ENCODE measurements around the gene OR5L1. TPM values are rescaled to one million over a fixed set of nuclear protein-coding genes. Genes with fewer than 3 reads are reported as not detected.

The OR5L1 gene
- total RNA-seq, 4 donors from 2014 or later, result not detected

DNA sequence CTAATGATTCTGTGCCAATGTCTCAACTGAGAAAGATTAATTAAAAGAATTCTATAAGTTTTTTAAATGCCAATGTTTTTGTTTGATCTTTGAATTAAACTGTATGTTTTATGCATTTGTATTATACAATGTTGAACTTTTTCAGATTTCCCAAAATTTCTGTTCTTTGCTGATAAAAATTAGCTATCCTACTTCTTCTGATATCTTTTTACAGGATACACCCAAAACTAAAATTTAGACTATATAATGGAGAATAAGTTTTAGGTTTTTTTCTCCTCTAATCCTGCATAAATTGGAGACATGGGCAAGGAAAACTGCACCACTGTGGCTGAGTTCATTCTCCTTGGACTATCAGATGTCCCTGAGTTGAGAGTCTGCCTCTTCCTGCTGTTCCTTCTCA is 15.8 kb downstream of the OR5L1 start, which contains the start of gene OR5L2:
OR5L2 (plus strand) TSS at position 301 of the 400 bp plus-strand sequence; CDS start at position 301, 0 bp downstream.
- TF ChIP-seq, protein P1, sequence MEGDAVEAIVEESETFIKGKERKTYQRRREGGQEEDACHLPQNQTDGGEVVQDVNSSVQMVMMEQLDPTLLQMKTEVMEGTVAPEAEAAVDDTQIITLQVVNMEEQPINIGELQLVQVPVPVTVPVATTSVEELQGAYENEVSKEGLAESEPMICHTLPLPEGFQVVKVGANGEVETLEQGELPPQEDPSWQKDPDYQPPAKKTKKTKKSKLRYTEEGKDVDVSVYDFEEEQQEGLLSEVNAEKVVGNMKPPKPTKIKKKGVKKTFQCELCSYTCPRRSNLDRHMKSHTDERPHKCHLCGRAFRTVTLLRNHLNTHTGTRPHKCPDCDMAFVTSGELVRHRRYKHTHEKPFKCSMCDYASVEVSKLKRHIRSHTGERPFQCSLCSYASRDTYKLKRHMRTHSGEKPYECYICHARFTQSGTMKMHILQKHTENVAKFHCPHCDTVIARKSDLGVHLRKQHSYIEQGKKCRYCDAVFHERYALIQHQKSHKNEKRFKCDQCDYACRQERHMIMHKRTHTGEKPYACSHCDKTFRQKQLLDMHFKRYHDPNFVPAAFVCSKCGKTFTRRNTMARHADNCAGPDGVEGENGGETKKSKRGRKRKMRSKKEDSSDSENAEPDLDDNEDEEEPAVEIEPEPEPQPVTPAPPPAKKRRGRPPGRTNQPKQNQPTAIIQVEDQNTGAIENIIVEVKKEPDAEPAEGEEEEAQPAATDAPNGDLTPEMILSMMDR (IDR thresholded peaks at IDR 0.05), result no peak
- DNase-seq (ENCODE audit: low spot score) (no peak), ATAC-seq (ENCODE audit: low FRiP score) (no peak)

GRCh38 chr11:55838452-55838851 is 27.3 kb downstream of the OR5L1 start, which contains the start of gene OR5D16:
OR5D16 (plus strand) TSS chr11:55838752; CDS start chr11:55838752, 0 bp downstream.
- TF ChIP-seq, protein P1 (IDR thresholded peaks at IDR 0.05), result no peak
- DNase-seq (ENCODE audit: low spot score) (no peak), ATAC-seq (ENCODE audit: low FRiP score) (no peak)

DNA sequence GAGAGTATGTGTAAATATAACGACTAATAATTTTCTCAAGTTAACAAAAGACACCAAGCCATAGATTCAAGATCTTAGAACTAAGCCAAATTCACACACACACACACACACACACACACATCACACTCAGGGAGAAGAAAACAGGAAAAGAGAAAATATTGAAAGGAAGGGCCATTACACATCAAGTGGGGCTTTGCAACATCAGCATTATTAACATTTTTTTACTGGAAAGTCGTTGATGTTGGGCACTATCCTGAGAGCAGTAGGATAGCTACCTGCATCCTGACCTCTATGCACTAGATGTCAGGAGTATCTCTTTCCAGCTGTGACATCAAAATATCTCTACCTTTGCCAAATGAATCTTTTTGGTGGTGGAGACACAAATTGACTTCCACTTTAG is 36.3 kb downstream of the OR5L1 start:
- ATAC-seq (ENCODE audit: low FRiP score) (no peak), DNase-seq (ENCODE audit: low spot score) (no peak)
- TF ChIP-seq, protein P1 (IDR thresholded peaks at IDR 0.05), result no peak

GRCh38 chr11:55849037-55849436 is 37.9 kb downstream of the OR5L1 start:
- DNase-seq (ENCODE audit: low spot score) (no peak), ATAC-seq (ENCODE audit: low FRiP score) (no peak)
- TF ChIP-seq, protein P1 (IDR thresholded peaks at IDR 0.05), result no peak

DNA sequence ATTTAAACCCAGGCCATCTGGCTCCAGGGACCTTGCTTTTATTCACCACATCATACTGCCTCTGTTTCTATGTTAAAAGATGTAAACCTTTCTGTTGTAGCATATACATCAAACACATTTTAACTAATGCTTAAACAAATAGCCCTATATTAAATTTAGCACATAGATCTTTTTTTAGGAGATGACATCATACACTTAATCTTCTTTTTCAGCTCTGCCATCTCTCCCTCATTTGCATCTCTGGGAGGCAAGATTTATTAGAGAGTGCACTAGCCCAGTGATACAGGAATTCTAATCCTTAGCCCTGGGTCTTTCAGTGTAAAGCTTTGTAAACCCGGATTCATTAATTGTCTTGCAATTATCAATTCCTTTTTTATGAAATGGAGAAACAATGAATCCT is 41.0 kb downstream of the OR5L1 start:
- TF ChIP-seq, protein P1 (IDR thresholded peaks at IDR 0.05), result no peak
- ATAC-seq (ENCODE audit: low FRiP score), result no peak

DNA sequence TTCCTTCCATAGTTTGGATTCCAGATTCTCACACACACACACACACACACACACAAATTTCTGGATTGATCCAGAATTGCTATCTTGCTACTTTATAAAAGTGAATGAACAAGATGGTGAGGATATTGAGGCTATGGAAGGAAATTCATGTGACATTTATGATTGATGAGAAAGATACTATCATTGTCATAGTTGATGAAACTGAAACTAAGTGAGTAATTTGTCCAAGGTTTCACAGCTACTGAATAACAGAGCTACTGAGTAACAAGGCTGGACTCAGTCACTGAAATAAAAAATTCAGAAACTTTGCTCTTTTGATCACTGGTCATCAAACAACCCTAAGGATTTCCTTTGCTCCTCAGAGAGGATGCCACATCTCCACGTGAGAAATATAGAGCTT is 43.5 kb downstream of the OR5L1 start:
- no peak for DNase-seq (ENCODE audit: low spot score)
- TF ChIP-seq, protein P1 (IDR thresholded peaks at IDR 0.05), result no peak
- ATAC-seq (ENCODE audit: low FRiP score), result no peak

More for the DNA sequence above, 41.0 kb downstream of the OR5L1 start:
- no peak for DNase-seq (ENCODE audit: low spot score)

Other genes starting within 250 kb of the OR5L1 start
- not detected for gene OR4C16, start 239.2 kb upstream of the OR5L1 start, total RNA-seq
- not detected for gene OR4C11, start 203.7 kb upstream of the OR5L1 start, total RNA-seq
- gene OR4P4, start 176.3 kb upstream of the OR5L1 start, total RNA-seq, result not detected
- gene OR4S2, start 163.0 kb upstream of the OR5L1 start, total RNA-seq, result not detected
- gene OR4C6, start 149.2 kb upstream of the OR5L1 start, total RNA-seq, result not detected
- gene OR5D13, start 37.9 kb upstream of the OR5L1 start, total RNA-seq, result not detected
- not detected for gene OR5D14, start 15.8 kb upstream of the OR5L1 start, total RNA-seq
- gene OR5D18, start 8.3 kb downstream of the OR5L1 start, total RNA-seq, result not detected
- gene OR5L2, start 15.9 kb downstream of the OR5L1 start, total RNA-seq, result not detected
- gene OR5D16, start 27.4 kb downstream of the OR5L1 start, total RNA-seq, result not detected
- not detected for gene TRIM51, start 71.9 kb downstream of the OR5L1 start, total RNA-seq
- not detected for gene OR5W2, start 103.2 kb downstream of the OR5L1 start, total RNA-seq
- not detected for gene OR5I1, start 125.0 kb downstream of the OR5L1 start, total RNA-seq
- not detected for gene OR10AG1, start 158.6 kb downstream of the OR5L1 start, total RNA-seq
- not detected for gene OR5F1, start 183.3 kb downstream of the OR5L1 start, total RNA-seq
- gene OR5AS1, start 216.3 kb downstream of the OR5L1 start, total RNA-seq, result not detected